Keratinocyte (primary cell): ENCODE measurements around the gene APEH.

Experiments used
- CTCF ChIP-seq, 3 experiments: IDR thresholded peaks in 1 of 3; conservative IDR thresholded peaks in 1 of 3; optimal IDR thresholded peaks in 1 of 3; 2 replicates in 2 of 3; 3 replicates in 1 of 3; pipeline versions ENCODE3 to v1.5.1; 2011; ENCODE audit warnings: low read length in 3 of 3, mild to moderate bottlenecking in 3 of 3, moderate library complexity in 2 of 3, control low read depth in 1 of 3, inconsistent platforms in 1 of 3; ENCODE audit not compliant: insufficient read depth in 2 of 3; ENCODE audit errors: extremely low read depth in 1 of 3
- EZH2 ChIP-seq: IDR thresholded peaks from one replicate; pipeline ENCODE4 v1.6.1; 2012; ENCODE audit warnings: inconsistent platforms, mild to moderate bottlenecking, low read length, moderate library complexity

- TF ChIP-seq CTCF (optimal IDR thresholded peaks at IDR 0.05 in 1 of 3, IDR thresholded peaks at IDR 0.05 in 1 of 3, conservative IDR thresholded peaks at IDR 0.05 in 1 of 3; ENCODE audit: extremely low read depth in 1 of 3, insufficient read depth in 2 of 3, low read length in 3 of 3), result no peak
- TF ChIP-seq EZH2, result no peak
Measured at GRCh38 chr3:49729966-49730609, 55.9 kb downstream of the APEH start.
